ENCODE results near the gene ODF2L.
"Not testable (repeated sequence)": the region's sequence is repeated elsewhere in the genome, so short reads cannot be mapped to it uniquely, and the experiment has no call there.

ODF2L gene

GRCh38 chr1:86370601-86371022, 25.5 kb downstream of the ODF2L start:
- TF ChIP-seq CTCF (IDR thresholded peaks at IDR 0.05; ENCODE audit: low read depth, low read length) = no peak
- no peak overlapping the region for H3K4me3 ChIP-seq (ENCODE audit: low read depth, low read length)

- TF ChIP-seq CTCF (IDR thresholded peaks at IDR 0.05; ENCODE audit: low read depth, low read length) = no peak
- no peak overlapping the region for H3K4me3 ChIP-seq (ENCODE audit: low read depth, low read length)
Measured at GRCh38 chr1:86365896-86366295, 30.2 kb downstream of the ODF2L start.

GRCh38 chr1:86362807-86363206, 33.3 kb downstream of the ODF2L start:
- no peak overlapping the region for H3K4me3 ChIP-seq (ENCODE audit: low read depth, low read length)
- no peak for TF ChIP-seq CTCF (IDR thresholded peaks at IDR 0.05; ENCODE audit: low read depth, low read length)

- TF ChIP-seq CTCF (IDR thresholded peaks at IDR 0.05; ENCODE audit: low read depth, low read length) = no peak
- H3K4me3 ChIP-seq (ENCODE audit: low read depth, low read length) = no peak overlapping the region
Measured at GRCh38 chr1:86357796-86358195, 38.3 kb downstream of the ODF2L start.

- TF ChIP-seq CTCF (IDR thresholded peaks at IDR 0.05; ENCODE audit: low read depth, low read length) = no peak
- H3K4me3 ChIP-seq (ENCODE audit: low read depth, low read length) = no peak overlapping the region
Measured at GRCh38 chr1:86356247-86356646, 39.9 kb downstream of the ODF2L start.

GRCh38 chr1:86352086-86352485, 44.0 kb downstream of the ODF2L start:
- no peak for TF ChIP-seq CTCF (IDR thresholded peaks at IDR 0.05; ENCODE audit: low read depth, low read length)
- no peak overlapping the region for H3K4me3 ChIP-seq (ENCODE audit: low read depth, low read length)

GRCh38 chr1:86350230-86350629, 45.9 kb downstream of the ODF2L start:
- not testable (repeated sequence) for H3K4me3 ChIP-seq (ENCODE audit: low read depth, low read length)

- no peak for TF ChIP-seq CTCF (IDR thresholded peaks at IDR 0.05; ENCODE audit: low read depth, low read length)
- no peak overlapping the region for H3K4me3 ChIP-seq (ENCODE audit: low read depth, low read length)
Measured at GRCh38 chr1:86346388-86346787, 49.7 kb downstream of the ODF2L start.

All from WI38 (cell line).